ENCODE data around the gene BRSK1.

BRSK1 gene

DNA sequence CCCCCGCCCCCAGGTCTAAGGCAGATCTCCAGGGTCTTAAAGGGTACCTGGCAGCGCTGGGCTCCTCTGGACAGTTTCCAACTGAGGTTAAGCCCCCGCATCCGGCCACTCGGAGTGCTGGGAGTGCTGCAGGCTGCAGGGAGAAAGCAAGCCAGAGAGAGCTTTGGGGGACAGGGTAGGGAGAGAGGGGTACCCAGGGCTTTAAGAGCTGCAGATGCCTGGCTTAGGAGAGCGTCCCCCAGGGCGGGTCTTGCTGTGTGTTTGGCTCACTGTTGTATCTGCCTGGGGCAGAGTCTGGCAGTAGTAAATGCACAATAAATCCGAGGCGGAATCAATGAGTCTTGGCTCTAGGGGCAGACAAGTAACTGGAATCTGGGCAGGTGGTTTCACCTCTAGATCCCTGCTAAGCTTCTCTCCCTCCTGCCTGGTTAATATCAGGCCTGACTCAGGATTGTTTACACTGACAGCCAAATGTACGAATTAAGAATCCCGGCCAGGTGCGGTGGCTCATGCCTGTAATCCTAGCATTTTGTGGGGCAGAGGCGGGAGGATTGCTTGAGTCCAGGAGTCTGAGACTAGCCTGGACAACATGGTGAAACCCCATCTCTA is 71.5 kb downstream of the BRSK1 start:
- no peak for DNase-seq

- DNase-seq: no peak
These were observed 74.7 kb downstream of the BRSK1 start for GRCh38 chr19:55358493-55358892.

DNA sequence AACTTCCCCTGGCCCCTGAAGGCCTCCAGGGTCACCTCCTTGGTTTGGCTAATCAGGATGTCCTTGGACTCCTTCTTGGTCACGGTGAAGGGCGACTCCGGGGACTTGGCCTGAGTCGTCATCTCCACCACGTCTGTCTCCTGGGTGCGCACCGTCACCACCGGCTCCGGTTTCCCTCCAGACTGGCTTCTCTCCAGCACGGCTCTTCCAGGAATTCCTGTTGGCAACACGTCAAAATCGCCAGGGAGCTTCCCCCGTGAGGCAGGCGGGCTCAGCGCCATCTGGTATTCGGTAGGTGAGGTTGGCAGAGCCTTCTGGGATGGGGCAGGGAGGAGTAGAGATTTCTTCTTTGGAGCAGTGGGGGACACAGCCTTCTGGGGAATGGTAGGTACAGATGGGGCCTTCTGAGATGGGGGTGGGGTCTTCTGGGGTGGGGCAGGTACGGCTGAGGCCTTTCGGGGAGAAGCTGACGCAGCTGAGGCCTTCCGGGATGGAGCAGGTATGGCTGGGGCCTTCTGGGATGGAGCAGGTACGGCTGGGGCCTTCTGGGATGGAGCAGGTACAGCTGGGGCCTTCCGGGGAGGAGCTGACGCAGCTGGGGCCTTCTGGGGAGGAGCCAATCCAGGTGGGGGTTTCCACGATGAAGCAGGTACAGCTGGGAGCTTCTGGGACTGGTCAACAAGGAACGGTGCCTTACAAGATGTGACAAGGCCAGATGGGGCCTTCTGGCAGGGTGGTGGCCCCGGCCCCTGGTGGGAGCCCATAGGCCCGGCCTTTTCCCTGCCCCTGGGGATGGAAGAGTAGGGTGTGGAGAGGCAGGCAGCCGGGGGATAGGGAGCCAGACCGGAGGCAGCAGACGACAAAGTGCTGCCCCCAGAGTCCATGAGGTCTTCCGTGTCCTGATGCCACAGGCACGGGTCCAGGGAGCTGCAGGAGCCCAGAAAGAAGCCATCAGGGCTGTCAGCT is 75.4 kb downstream of the BRSK1 start:
- DNase-seq: no peak

DNA sequence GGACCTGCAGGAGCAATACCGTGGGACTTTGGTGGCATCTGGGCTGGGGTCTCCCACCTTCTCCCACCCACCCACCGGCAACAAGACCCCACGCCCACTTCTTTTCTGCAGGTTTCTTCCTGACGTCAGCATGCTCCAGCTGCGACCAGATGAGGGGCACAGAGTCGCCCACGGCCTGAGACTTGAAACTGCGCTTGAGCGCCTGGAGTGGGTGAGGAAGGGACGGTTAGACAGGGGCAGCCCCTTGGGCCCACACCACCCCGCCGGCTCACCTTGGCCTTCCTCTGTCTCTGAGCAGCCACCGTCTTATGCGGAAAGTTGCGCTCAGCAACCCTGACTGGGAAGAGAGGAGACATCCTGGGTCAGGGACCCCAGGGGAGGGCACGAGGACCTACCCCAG is 77.1 kb downstream of the BRSK1 start:
- no peak for DNase-seq
